HG02610 (cell line): Measurements from ENCODE around the gene IMP4.
A peak's percentile ranks its signal among the peaks of the same experiment; 100 is the strongest.

Experiments
- ATAC-seq: cut with Tn5 transposase; IDR thresholded peaks from one replicate; pipeline ENCODE4 v1.9.1; 2021; ENCODE audit warnings: mild to moderate bottlenecking, moderate library complexity; ENCODE audit not compliant: unreplicated experiment

IMP4 gene

GRCh38 chr2:130336150-130336876 is 6.4 kb upstream of the IMP4 start:
- no peak for ATAC-seq

GRCh38 chr2:130336877-130337734 is 5.6 kb upstream of the IMP4 start:
- no peak for ATAC-seq

- no peak for ATAC-seq
Observed at GRCh38 chr2:130337735-130338325, 4.9 kb upstream of the IMP4 start.

- no peak for ATAC-seq
Observed at GRCh38 chr2:130338793-130339345, 3.8 kb upstream of the IMP4 start.

- no peak for ATAC-seq
Observed at GRCh38 chr2:130339885-130340745, 2.6 kb upstream of the IMP4 start.

- peak; percentile 2 for ATAC-seq
Observed at GRCh38 chr2:130341562-130342019, 1.1 kb upstream of the IMP4 start.

- peak; percentile 80 for ATAC-seq
Observed at GRCh38 chr2:130342020-130342532, 621 bp upstream of the IMP4 start.

- ATAC-seq, result no peak
Observed at GRCh38 chr2:130344578-130344977, 1.9 kb downstream of the IMP4 start.

GRCh38 chr2:130345091-130345490 is 2.4 kb downstream of the IMP4 start:
- ATAC-seq, result no peak

GRCh38 chr2:130345611-130346010 is 2.9 kb downstream of the IMP4 start:
- ATAC-seq, result no peak

- ATAC-seq, result no peak
Observed at GRCh38 chr2:130346041-130346740, 3.5 kb downstream of the IMP4 start.

- ATAC-seq, result no peak
Observed at GRCh38 chr2:130346741-130347066, 4.0 kb downstream of the IMP4 start.

GRCh38 chr2:130347220-130347925 is 4.7 kb downstream of the IMP4 start:
- no peak for ATAC-seq

- no peak for ATAC-seq
Observed at GRCh38 chr2:130349174-130349573, 6.5 kb downstream of the IMP4 start.

GRCh38 chr2:130351711-130352110 is 9.0 kb downstream of the IMP4 start:
- ATAC-seq, result no peak

- ATAC-seq, result no peak
Observed at GRCh38 chr2:130352237-130352636, 9.5 kb downstream of the IMP4 start.

GRCh38 chr2:130353291-130354138 is 10.8 kb downstream of the IMP4 start:
- ATAC-seq, result no peak

GRCh38 chr2:130354139-130354428 is 11.4 kb downstream of the IMP4 start:
- ATAC-seq, result no peak
